Keratinocyte (primary cell): ENCODE data around the gene SMC3. TPM values are rescaled to one million over a fixed set of nuclear protein-coding genes. Genes with fewer than 3 reads are reported as not detected.

Source experiments
- DNase-seq: peaks from one replicate; pipeline ENCODE4 v3.0.0-alpha.2; 2011; ENCODE audit warnings: low read depth, missing footprints, low spot score
- FAIRE-seq: peaks from 2 replicates; lab custom pipeline; 2011; peaks lifted over from hg19 to GRCh38; lab: Jason Lieb, UNC
- H2AFZ ChIP-seq: 2 replicates; pipeline ENCODE4 v1.6.0; 2012; ENCODE audit warnings: low read length, control low read depth, inconsistent platforms; ENCODE audit not compliant: control insufficient read depth
- H3K27ac ChIP-seq: 2 replicates; pipeline ENCODE4 v1.5.1; 2011; ENCODE audit warnings: low read length; ENCODE audit not compliant: control insufficient read depth, insufficient read depth
- H3K27me3 ChIP-seq: 3 replicates; pipeline ENCODE4 v1.6.0; 2011; ENCODE audit warnings: low read length; ENCODE audit not compliant: control insufficient read depth, insufficient read depth; ENCODE audit errors: extremely low read depth
- H3K36me3 ChIP-seq, 2 experiments: 2 replicates in 1 of 2; 3 replicates in 1 of 2; pipeline ENCODE4 v1.5.1; 2011; ENCODE audit warnings: low read length in 2 of 2, mild to moderate bottlenecking in 1 of 2; ENCODE audit not compliant: control insufficient read depth in 2 of 2, insufficient read depth in 2 of 2; ENCODE audit errors: extremely low read depth in 1 of 2
- H3K4me1 ChIP-seq: 3 replicates; pipeline ENCODE4 v1.5.1; 2011; ENCODE audit warnings: low read length; ENCODE audit not compliant: control insufficient read depth, insufficient read depth; ENCODE audit errors: extremely low read depth
- H3K4me2 ChIP-seq: 3 replicates; pipeline ENCODE4 v1.6.0; 2011; ENCODE audit warnings: low read depth, low read length; ENCODE audit not compliant: control insufficient read depth, insufficient read depth; ENCODE audit errors: extremely low read depth
- H3K4me3 ChIP-seq, 3 experiments: fragments of 200-600 bp in 1 of 3; sonication (generic) in 1 of 3; 2 replicates in 2 of 3; 3 replicates in 1 of 3; pipeline ENCODE4 v1.5.1; 2011 to 2016; ENCODE audit warnings: low read length in 3 of 3, mild to moderate bottlenecking in 3 of 3, control low read depth in 2 of 3, inconsistent platforms in 1 of 3, low read depth in 1 of 3, mixed read lengths in 1 of 3, mixed run types in 1 of 3, moderate library complexity in 1 of 3; ENCODE audit not compliant: control insufficient read depth in 2 of 3, insufficient read depth in 2 of 3; ENCODE audit errors: extremely low read depth in 1 of 3
- H3K79me2 ChIP-seq: 2 replicates; pipeline ENCODE4 v1.6.0; 2012; ENCODE audit warnings: low read length; ENCODE audit not compliant: control insufficient read depth, insufficient read depth
- H3K9ac ChIP-seq: 3 replicates; pipeline ENCODE4 v1.6.0; 2011; ENCODE audit warnings: low read length; ENCODE audit not compliant: control insufficient read depth, insufficient read depth; ENCODE audit errors: extremely low read depth
- H3K9me1 ChIP-seq: 3 replicates; pipeline ENCODE4 v1.6.0; 2011; ENCODE audit warnings: low read length; ENCODE audit not compliant: control insufficient read depth, insufficient read depth; ENCODE audit errors: extremely low read depth
- H3K9me3 ChIP-seq: 2 replicates; pipeline ENCODE4 v1.5.1; 2012; ENCODE audit warnings: low read depth, low read length; ENCODE audit not compliant: control insufficient read depth
- H4K20me1 ChIP-seq: 3 replicates; pipeline ENCODE4 v1.6.0; 2011; ENCODE audit warnings: low read length; ENCODE audit not compliant: control insufficient read depth, insufficient read depth; ENCODE audit errors: extremely low read depth
- EZH2 ChIP-seq: IDR thresholded peaks from one replicate; pipeline ENCODE4 v1.6.1; 2012; ENCODE audit warnings: inconsistent platforms, mild to moderate bottlenecking, low read length, moderate library complexity
- dilution Hi-C: fragments of 300-500 bp; cut with MboI; formaldehyde crosslinking; loops from one replicate; pipeline ENCODE4 v1.7.0; 2020; ENCODE audit warnings: low sequenced_read_pairs; ENCODE audit not compliant: extremely low pct_ligation_motif_present
- polyA plus RNA-seq, 5 experiments: library from polyadenylated mRNA; depleted of rRNA in 3 of 5; stranded (reverse) in 3 of 5; stranded (forward) in 1 of 5; unstranded in 1 of 5; fragments of >200 nt; gene quantifications; 1 replicate in 1 of 5; 2 replicates in 3 of 5; 3 replicates in 1 of 5; pipeline versions ENCODE4 v1.2.1 to v1.2.3, GENCODE V29; 2011 to 2012; ENCODE audit warnings: missing spikeins in 2 of 5, low read depth in 1 of 5, low replicate concordance in 1 of 5
- TF ChIP-seq, protein P1 (sequence below), 3 experiments: IDR thresholded peaks in 1 of 3; conservative IDR thresholded peaks in 1 of 3; optimal IDR thresholded peaks in 1 of 3; 2 replicates in 2 of 3; 3 replicates in 1 of 3; pipeline versions ENCODE3 to v1.5.1; 2011; ENCODE audit warnings: low read length in 3 of 3, mild to moderate bottlenecking in 3 of 3, moderate library complexity in 2 of 3, control low read depth in 1 of 3, inconsistent platforms in 1 of 3; ENCODE audit not compliant: insufficient read depth in 2 of 3; ENCODE audit errors: extremely low read depth in 1 of 3

SMC3 gene
- polyA plus RNA-seq, 1 donor (not counting 4 experiments of a cell fraction or from before 2014, with no cell fraction given): 16.3 TPM

DNA sequence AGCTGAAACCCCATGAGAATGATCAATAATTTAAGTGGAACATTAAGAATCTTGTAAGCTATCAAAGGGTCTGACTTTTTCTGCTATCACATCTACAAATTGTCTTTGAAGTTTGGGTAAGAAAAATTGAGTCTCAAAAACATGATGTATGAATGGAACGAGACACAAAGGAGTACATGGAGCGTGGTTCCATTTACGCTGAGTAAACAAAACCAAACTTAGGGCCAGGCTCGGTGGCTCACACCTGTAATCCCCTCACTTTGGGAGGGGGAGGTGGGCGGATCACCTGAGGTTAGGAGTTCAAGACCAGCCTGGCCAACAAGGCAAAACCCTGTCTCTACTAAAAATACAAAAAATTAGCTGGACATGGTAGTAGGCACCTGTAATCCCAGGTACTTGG, 24.3 kb downstream of the SMC3 start:
- Histone ChIP-seq H3K4me2 (no peak overlapping the region), H3K9me3 (no peaks in the 10 kb centered on the region), H3K36me3 (peaks cover 14 to 16% of the 10 kb centered on the region in 2 experiments), H4K20me1 (no peaks in the 10 kb centered on the region), H3K9ac (no peak overlapping the region), H2AFZ (no peak overlapping the region), H3K27ac (no peak overlapping the region), H3K9me1 (no peaks in the 10 kb centered on the region), H3K4me3 (no peak overlapping the region), H3K4me1 (no peaks in the 10 kb centered on the region), H3K27me3 (no peaks in the 10 kb centered on the region), H3K79me2 (no peaks in the 10 kb centered on the region)
- no peak for TF ChIP-seq EZH2
- TF ChIP-seq, protein P1, sequence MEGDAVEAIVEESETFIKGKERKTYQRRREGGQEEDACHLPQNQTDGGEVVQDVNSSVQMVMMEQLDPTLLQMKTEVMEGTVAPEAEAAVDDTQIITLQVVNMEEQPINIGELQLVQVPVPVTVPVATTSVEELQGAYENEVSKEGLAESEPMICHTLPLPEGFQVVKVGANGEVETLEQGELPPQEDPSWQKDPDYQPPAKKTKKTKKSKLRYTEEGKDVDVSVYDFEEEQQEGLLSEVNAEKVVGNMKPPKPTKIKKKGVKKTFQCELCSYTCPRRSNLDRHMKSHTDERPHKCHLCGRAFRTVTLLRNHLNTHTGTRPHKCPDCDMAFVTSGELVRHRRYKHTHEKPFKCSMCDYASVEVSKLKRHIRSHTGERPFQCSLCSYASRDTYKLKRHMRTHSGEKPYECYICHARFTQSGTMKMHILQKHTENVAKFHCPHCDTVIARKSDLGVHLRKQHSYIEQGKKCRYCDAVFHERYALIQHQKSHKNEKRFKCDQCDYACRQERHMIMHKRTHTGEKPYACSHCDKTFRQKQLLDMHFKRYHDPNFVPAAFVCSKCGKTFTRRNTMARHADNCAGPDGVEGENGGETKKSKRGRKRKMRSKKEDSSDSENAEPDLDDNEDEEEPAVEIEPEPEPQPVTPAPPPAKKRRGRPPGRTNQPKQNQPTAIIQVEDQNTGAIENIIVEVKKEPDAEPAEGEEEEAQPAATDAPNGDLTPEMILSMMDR (optimal IDR thresholded peaks at IDR 0.05 in 1 of 3, IDR thresholded peaks at IDR 0.05 in 1 of 3, conservative IDR thresholded peaks at IDR 0.05 in 1 of 3; ENCODE audit: extremely low read depth in 1 of 3, insufficient read depth in 2 of 3, low read length in 3 of 3): no peak
- FAIRE-seq (no peak), DNase-seq (no peak)
- dilution Hi-C loops: no loop called here

DNA sequence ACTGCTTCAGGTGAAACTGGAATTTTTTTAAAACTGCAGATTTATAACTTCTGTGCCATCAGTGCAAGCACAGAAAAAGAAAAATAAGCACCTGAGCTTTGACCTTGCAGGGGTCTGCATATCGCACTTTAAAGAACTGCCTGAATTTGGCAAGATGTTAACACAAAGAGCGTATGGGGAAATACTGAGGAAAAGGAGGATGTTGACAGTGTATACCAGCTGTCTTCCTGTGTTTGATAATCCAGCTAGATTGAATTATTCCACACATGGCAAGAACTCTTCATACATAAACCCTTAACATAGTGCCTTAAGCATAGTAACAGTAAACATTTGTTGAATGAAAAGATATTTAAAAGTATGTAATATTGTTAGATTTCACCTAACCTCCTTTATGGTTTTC, 30.0 kb downstream of the SMC3 start:
- H3K79me2 ChIP-seq: no peaks in the 10 kb centered on the region
- no peak for FAIRE-seq
- no peaks in the 10 kb centered on the region for H3K9me3 ChIP-seq
- DNase-seq: no peak
- H3K4me2 ChIP-seq: no peak overlapping the region
- H3K27me3 ChIP-seq: no peaks in the 10 kb centered on the region
- TF ChIP-seq, protein P1 (optimal IDR thresholded peaks at IDR 0.05 in 1 of 3, IDR thresholded peaks at IDR 0.05 in 1 of 3, conservative IDR thresholded peaks at IDR 0.05 in 1 of 3; ENCODE audit: extremely low read depth in 1 of 3, insufficient read depth in 2 of 3, low read length in 3 of 3): no peak
- TF ChIP-seq EZH2: no peak
- H2AFZ ChIP-seq: no peak overlapping the region
- H3K27ac ChIP-seq: no peak overlapping the region
- no peaks in the 10 kb centered on the region for H3K9me1 ChIP-seq
- H3K9ac ChIP-seq: no peak overlapping the region
- dilution Hi-C loops: no loop called here
- no peaks in the 10 kb centered on the region for H4K20me1 ChIP-seq
- no peak overlapping the region for H3K4me3 ChIP-seq
- H3K4me1 ChIP-seq: no peaks in the 10 kb centered on the region
- peaks cover 0 to 3% of the 10 kb centered on the region in 2 experiments for H3K36me3 ChIP-seq
